HepG2 (cell line): ENCODE data around the gene SRGAP3. TPM values are rescaled to one million over a fixed set of nuclear protein-coding genes. Genes with fewer than 3 reads are reported as not detected.

ENCODE experiments used
- AGO1 ChIP-seq: fragments of 200-400 bp; formaldehyde crosslinking; IDR thresholded peaks from 2 replicates; pipeline ENCODE4 v1.6.1; 2017; ENCODE audit warnings: mild to moderate bottlenecking, low read depth, low read length, moderate library complexity; ENCODE audit not compliant: poor library complexity, severe bottlenecking
- ELK4 ChIP-seq: sonication (generic); formaldehyde crosslinking; IDR thresholded peaks from 2 replicates; pipeline ENCODE4 v1.9.0; 2021; ENCODE audit warnings: missing genetic modification reagents, borderline replicate concordance
- HOXA3 ChIP-seq: sonication (generic); formaldehyde crosslinking; IDR thresholded peaks from 2 replicates; pipeline ENCODE4 v1.5.0; 2020; ENCODE audit warnings: missing genetic modification reagents
- MAZ ChIP-seq, 2 experiments: sonication (generic) in 1 of 2; formaldehyde crosslinking in 1 of 2; IDR thresholded peaks; 2 replicates each; pipeline versions ENCODE4 v1.5.0 to v1.6.1; 2012 to 2020; ENCODE audit warnings: low read depth in 2 of 2, mild to moderate bottlenecking in 2 of 2, borderline replicate concordance in 1 of 2, improper control_type of control experiment in 1 of 2, low read length in 1 of 2, missing genetic modification reagents in 1 of 2, moderate library complexity in 1 of 2
- MTA1 ChIP-seq: sonication (generic); formaldehyde crosslinking; IDR thresholded peaks from 2 replicates; pipeline ENCODE4 v1.4.0; 2020; ENCODE audit warnings: missing genetic modification reagents, mild to moderate bottlenecking, borderline replicate concordance
- NFE2L2 ChIP-seq: fragments of 150-350 bp; IDR thresholded peaks from 2 replicates; pipeline ENCODE4 v1.6.1; 2014; ENCODE audit warnings: low read length
- NFYB ChIP-seq: sonication (generic); formaldehyde crosslinking; IDR thresholded peaks from 2 replicates; pipeline ENCODE4 v1.4.0; 2020; ENCODE audit warnings: missing genetic modification reagents
- POLR2G ChIP-seq: fragments of 200-400 bp; formaldehyde crosslinking; IDR thresholded peaks from 2 replicates; pipeline ENCODE4 v1.6.1; 2018; ENCODE audit warnings: mild to moderate bottlenecking, low read depth, low read length, moderate library complexity
- TCF7L2 ChIP-seq: IDR thresholded peaks from 2 replicates; pipeline ENCODE4 v1.6.1; 2011; ENCODE audit warnings: mild to moderate bottlenecking, low read depth, low read length, moderate library complexity
- TFAP4 ChIP-seq: sonication (generic); IDR thresholded peaks from 2 replicates; pipeline ENCODE4 v1.6.1; 2016; ENCODE audit warnings: low read depth, borderline replicate concordance
- UBTF ChIP-seq: sonication (generic); formaldehyde crosslinking; IDR thresholded peaks from 2 replicates; pipeline ENCODE4 v1.4.0; 2020; ENCODE audit warnings: mild to moderate bottlenecking, missing genetic modification reagents
- XRCC5 ChIP-seq: fragments of 200-400 bp; formaldehyde crosslinking; optimal IDR thresholded peaks from 2 replicates; pipeline ENCODE3; 2017; ENCODE audit warnings: mild to moderate bottlenecking, low read length
- ZNF207 ChIP-seq: fragments of 450-650 bp; IDR thresholded peaks from 2 replicates; pipeline ENCODE4 v1.6.1; 2016; ENCODE audit warnings: antibody characterized with exemption, borderline replicate concordance
- ZNF317 ChIP-seq: sonication (generic); formaldehyde crosslinking; IDR thresholded peaks from 2 replicates; pipeline ENCODE4 v1.5.0; 2020; ENCODE audit warnings: mild to moderate bottlenecking, missing genetic modification reagents
- ZNF451 ChIP-seq: sonication (generic); formaldehyde crosslinking; IDR thresholded peaks from 2 replicates; pipeline ENCODE4 v1.5.0; 2020; ENCODE audit warnings: mild to moderate bottlenecking, missing genetic modification reagents
- ZNF607 ChIP-seq: sonication (generic); formaldehyde crosslinking; IDR thresholded peaks from 2 replicates; pipeline ENCODE4 v1.5.1; 2020; ENCODE audit warnings: missing genetic modification reagents, mild to moderate bottlenecking, borderline replicate concordance
- ZNF75D ChIP-seq: sonication (generic); formaldehyde crosslinking; IDR thresholded peaks from 2 replicates; pipeline ENCODE4 v1.8.1; 2023; ENCODE audit warnings: missing genetic modification reagents, mild to moderate bottlenecking, borderline replicate concordance
- polyA plus RNA-seq, 8 experiments: library from polyadenylated mRNA; depleted of rRNA in 3 of 8; stranded (reverse) in 7 of 8; unstranded in 1 of 8; fragments of >200 nt; fragmentation: Illumina TruSeq in 4 of 8; extraction: Trizol in 4 of 8; gene quantifications; 2 replicates each; pipeline versions ENCODE4 v1.2.1 to v1.2.3, GENCODE V29; 2011 to 2016; ENCODE audit warnings: low read depth in 4 of 8, missing spikeins in 1 of 8, mixed read lengths in 1 of 8; ENCODE audit not compliant: insufficient read depth in 1 of 8
- total RNA-seq, 5 experiments: library from RNA; depleted of rRNA; stranded (reverse); fragments of >200 nt; fragmentation: Illumina TruSeq; extraction: Trizol; gene quantifications; 2 replicates each; pipeline ENCODE4 v1.2.3, GENCODE V29; 2016; ENCODE audit warnings: low read depth in 1 of 5
- TF ChIP-seq, protein P1 (sequence below): sonication (generic); formaldehyde crosslinking; IDR thresholded peaks from 2 replicates; pipeline ENCODE4 v1.4.0; 2020; ENCODE audit warnings: mild to moderate bottlenecking, missing genetic modification reagents, borderline replicate concordance

SRGAP3 gene
- total and polyA plus RNA-seq, 2 of the 13 experiments (the other 11 are each of a cell fraction or from before 2014, with no cell fraction given): 1.2 to 1.4 TPM

- TF ChIP-seq, protein P1, sequence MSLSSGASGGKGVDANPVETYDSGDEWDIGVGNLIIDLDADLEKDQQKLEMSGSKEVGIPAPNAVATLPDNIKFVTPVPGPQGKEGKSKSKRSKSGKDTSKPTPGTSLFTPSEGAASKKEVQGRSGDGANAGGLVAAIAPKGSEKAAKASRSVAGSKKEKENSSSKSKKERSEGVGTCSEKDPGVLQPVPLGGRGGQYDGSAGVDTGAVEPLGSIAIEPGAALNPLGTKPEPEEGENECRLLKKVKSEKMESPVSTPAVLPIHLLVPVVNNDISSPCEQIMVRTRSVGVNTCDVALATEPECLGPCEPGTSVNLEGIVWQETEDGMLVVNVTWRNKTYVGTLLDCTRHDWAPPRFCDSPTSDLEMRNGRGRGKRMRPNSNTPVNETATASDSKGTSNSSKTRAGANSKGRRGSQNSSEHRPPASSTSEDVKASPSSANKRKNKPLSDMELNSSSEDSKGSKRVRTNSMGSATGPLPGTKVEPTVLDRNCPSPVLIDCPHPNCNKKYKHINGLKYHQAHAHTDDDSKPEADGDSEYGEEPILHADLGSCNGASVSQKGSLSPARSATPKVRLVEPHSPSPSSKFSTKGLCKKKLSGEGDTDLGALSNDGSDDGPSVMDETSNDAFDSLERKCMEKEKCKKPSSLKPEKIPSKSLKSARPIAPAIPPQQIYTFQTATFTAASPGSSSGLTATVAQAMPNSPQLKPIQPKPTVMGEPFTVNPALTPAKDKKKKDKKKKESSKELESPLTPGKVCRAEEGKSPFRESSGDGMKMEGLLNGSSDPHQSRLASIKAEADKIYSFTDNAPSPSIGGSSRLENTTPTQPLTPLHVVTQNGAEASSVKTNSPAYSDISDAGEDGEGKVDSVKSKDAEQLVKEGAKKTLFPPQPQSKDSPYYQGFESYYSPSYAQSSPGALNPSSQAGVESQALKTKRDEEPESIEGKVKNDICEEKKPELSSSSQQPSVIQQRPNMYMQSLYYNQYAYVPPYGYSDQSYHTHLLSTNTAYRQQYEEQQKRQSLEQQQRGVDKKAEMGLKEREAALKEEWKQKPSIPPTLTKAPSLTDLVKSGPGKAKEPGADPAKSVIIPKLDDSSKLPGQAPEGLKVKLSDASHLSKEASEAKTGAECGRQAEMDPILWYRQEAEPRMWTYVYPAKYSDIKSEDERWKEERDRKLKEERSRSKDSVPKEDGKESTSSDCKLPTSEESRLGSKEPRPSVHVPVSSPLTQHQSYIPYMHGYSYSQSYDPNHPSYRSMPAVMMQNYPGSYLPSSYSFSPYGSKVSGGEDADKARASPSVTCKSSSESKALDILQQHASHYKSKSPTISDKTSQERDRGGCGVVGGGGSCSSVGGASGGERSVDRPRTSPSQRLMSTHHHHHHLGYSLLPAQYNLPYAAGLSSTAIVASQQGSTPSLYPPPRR (CRISPR knock-in tag): no peak
- TF ChIP-seq MAZ (IDR thresholded peaks at IDR 0.05; ENCODE audit: borderline replicate concordance, low read depth, low read length): no peak
- no peak for TF ChIP-seq MAZ (CRISPR knock-in tag; IDR thresholded peaks at IDR 0.05; ENCODE audit: low read depth)
- TF ChIP-seq UBTF (CRISPR knock-in tag): no peak
- peak; percentile 19 for TF ChIP-seq XRCC5
- TF ChIP-seq TFAP4: peak; percentile 85
- TF ChIP-seq AGO1: no peak
- TF ChIP-seq NFYB (CRISPR knock-in tag): no peak
- no peak for TF ChIP-seq NFE2L2
- TF ChIP-seq HOXA3: no peak
- TF ChIP-seq ZNF317 (CRISPR knock-in tag): no peak
- no peak for TF ChIP-seq POLR2G
- TF ChIP-seq TCF7L2: no peak
- TF ChIP-seq MTA1: no peak
- TF ChIP-seq ZNF451 (CRISPR knock-in tag): no peak
- no peak for TF ChIP-seq ZNF607 (CRISPR knock-in tag)
- no peak for TF ChIP-seq ZNF207
- TF ChIP-seq ELK4 (CRISPR knock-in tag): no peak
- no peak for TF ChIP-seq ZNF75D (CRISPR knock-in tag)
These were observed 261.6 kb downstream of the SRGAP3 start (continued) for GRCh38 chr3:8987645-8988383.
